ENCODE data around the gene CTNND2.

The CTNND2 gene

GRCh38 chr5:11760934-11761603, 143.2 kb downstream of the CTNND2 start:
- no peak for TF ChIP-seq CTCF (IDR thresholded peaks at IDR 0.05; ENCODE audit: low read depth, low read length, missing control alignments)
- DNase-seq (ENCODE audit: low read depth), result no peak

GRCh38 chr5:11758321-11758720, 145.9 kb downstream of the CTNND2 start:
- DNase-seq (ENCODE audit: low read depth), result no peak
- no peak overlapping the region for H3K4me3 ChIP-seq (ENCODE audit: low read depth, low read length)
- no peak for TF ChIP-seq CTCF (IDR thresholded peaks at IDR 0.05; ENCODE audit: low read depth, low read length, missing control alignments)

More at GRCh38 chr5:11760934-11761603, 143.2 kb downstream of the CTNND2 start:
- H3K4me3 ChIP-seq (ENCODE audit: low read depth, low read length), result no peak overlapping the region

- no peak for TF ChIP-seq CTCF (IDR thresholded peaks at IDR 0.05; ENCODE audit: low read depth, low read length, missing control alignments)
- no peak for DNase-seq (ENCODE audit: low read depth)
- H3K4me3 ChIP-seq (ENCODE audit: low read depth, low read length), result no peak overlapping the region
Observed at GRCh38 chr5:11757661-11758060, 146.6 kb downstream of the CTNND2 start.

GRCh38 chr5:11737010-11737409, 167.2 kb downstream of the CTNND2 start:
- no peak for DNase-seq (ENCODE audit: low read depth)
- no peak for TF ChIP-seq CTCF (IDR thresholded peaks at IDR 0.05; ENCODE audit: low read depth, low read length, missing control alignments)

GRCh38 chr5:11734369-11734768, 169.9 kb downstream of the CTNND2 start:
- H3K4me3 ChIP-seq (ENCODE audit: low read depth, low read length), result no peak overlapping the region
- no peak for DNase-seq (ENCODE audit: low read depth)
- no peak for TF ChIP-seq CTCF (IDR thresholded peaks at IDR 0.05; ENCODE audit: low read depth, low read length, missing control alignments)

More at GRCh38 chr5:11737010-11737409, 167.2 kb downstream of the CTNND2 start:
- H3K4me3 ChIP-seq (ENCODE audit: low read depth, low read length), result no peak overlapping the region

GRCh38 chr5:11733840-11734192, 170.4 kb downstream of the CTNND2 start:
- H3K4me3 ChIP-seq (ENCODE audit: low read depth, low read length), result no peak overlapping the region
- DNase-seq (ENCODE audit: low read depth), result no peak
- TF ChIP-seq CTCF (IDR thresholded peaks at IDR 0.05; ENCODE audit: low read depth, low read length, missing control alignments), result no peak

GRCh38 chr5:11733185-11733839, 170.9 kb downstream of the CTNND2 start:
- no peak overlapping the region for H3K4me3 ChIP-seq (ENCODE audit: low read depth, low read length)
- no peak for DNase-seq (ENCODE audit: low read depth)
- TF ChIP-seq CTCF (IDR thresholded peaks at IDR 0.05; ENCODE audit: low read depth, low read length, missing control alignments), result no peak

Measured in GM12864 (cell line).